Natural killer cell (primary cell): ENCODE data around the gene MACROD2. TPM values are rescaled to one million over a fixed set of nuclear protein-coding genes. Genes with fewer than 3 reads are reported as not detected.

ENCODE experiments used
- ATAC-seq, 3 donors: fragments of 150-1000 bp in 2 of 3; fragments of 200-7000 bp in 1 of 3; cut with Tn5 transposase; 1 replicate in 1 of 3; 2 replicates in 2 of 3; pipeline ENCODE4 v1.10.0; 2021; ENCODE audit warnings: mild to moderate bottlenecking in 2 of 3, moderate library complexity in 2 of 3
- DNase-seq, 2 donors: peaks; one replicate each; pipeline versions ENCODE4 v3.0.0 to v3.0.0-alpha.2; 2013 to 2021; ENCODE audit warnings: mixed read lengths in 1 of 2
- H3K27ac ChIP-seq: one replicate; pipeline ENCODE4 v1.5.1; 2013; ENCODE audit warnings: mild to moderate bottlenecking, low read length
- H3K27me3 ChIP-seq: one replicate; pipeline ENCODE4 v1.6.1; 2013; ENCODE audit warnings: low read length; ENCODE audit not compliant: control insufficient read depth, insufficient read depth
- H3K36me3 ChIP-seq: one replicate; pipeline ENCODE4 v1.6.1; 2013; ENCODE audit warnings: low read length; ENCODE audit not compliant: control insufficient read depth, insufficient read depth
- H3K4me1 ChIP-seq: one replicate; pipeline ENCODE4 v1.6.1; 2013; ENCODE audit warnings: low read length; ENCODE audit not compliant: control insufficient read depth, insufficient read depth
- H3K4me3 ChIP-seq: one replicate; pipeline ENCODE4 v1.5.1; 2013; ENCODE audit warnings: low read length
- H3K9me3 ChIP-seq: one replicate; pipeline ENCODE4 v1.6.1; 2013; ENCODE audit warnings: low read length; ENCODE audit not compliant: control insufficient read depth, insufficient read depth
- H3K27ac Mint-ChIP-seq, 2 donors: one replicate each; pipeline ENCODE4 v1.8.0; 2022; ENCODE audit warnings: mild to moderate bottlenecking in 2 of 2, mixed read lengths in 2 of 2, moderate library complexity in 1 of 2
- H3K27me3 Mint-ChIP-seq, 2 donors: one replicate each; pipeline ENCODE4 v1.8.0; 2022; ENCODE audit warnings: low read depth in 2 of 2, mixed read lengths in 2 of 2
- H3K36me3 Mint-ChIP-seq: one replicate; pipeline ENCODE4 v1.8.0; 2022; ENCODE audit warnings: mixed read lengths
- H3K4me1 Mint-ChIP-seq, 2 donors: one replicate each; pipeline ENCODE4 v1.8.0; 2022; ENCODE audit warnings: mixed read lengths in 2 of 2
- H3K4me3 Mint-ChIP-seq: one replicate; pipeline ENCODE4 v1.8.0; 2022; ENCODE audit warnings: mild to moderate bottlenecking, moderate library complexity, mixed read lengths
- H3K9me3 Mint-ChIP-seq, 2 donors: one replicate each; pipeline ENCODE4 v1.8.0; 2022; ENCODE audit warnings: mixed read lengths in 2 of 2
- WGBS: methylation state at CpG from one replicate; pipeline ENCODE4 v1.1.7; 2013; ENCODE audit warnings: missing lambda C conversion rate; ENCODE audit not compliant: insufficient coverage; 5-methylcytosine and 5-hydroxymethylcytosine counted together
- intact Hi-C: fragments of 100-400 bp; cut with micrococcal nuclease; formaldehyde crosslinking; loops from one replicate; pipeline ENCODE4 v1.14.2; 2022
- total RNA-seq, 4 donors: library from RNA; stranded (reverse); fragments of 120-200 nt in 1 of 4; gene quantifications; one replicate each; pipeline versions ENCODE4 v1.2.3 to v1.2.4, GENCODE V29; 2013 to 2022
- TF ChIP-seq, protein P1 (sequence below): fragments of 200-600 bp; IDR thresholded peaks from one replicate; pipeline ENCODE4 v1.8.0; 2022; ENCODE audit warnings: antibody characterized with exemption

Gene MACROD2
- total RNA-seq, 3 donors from 2014 or later (not counting 1 experiment from before 2014, with no cell fraction given), result 0.19 to 0.88 TPM; not detected in 1

DNA sequence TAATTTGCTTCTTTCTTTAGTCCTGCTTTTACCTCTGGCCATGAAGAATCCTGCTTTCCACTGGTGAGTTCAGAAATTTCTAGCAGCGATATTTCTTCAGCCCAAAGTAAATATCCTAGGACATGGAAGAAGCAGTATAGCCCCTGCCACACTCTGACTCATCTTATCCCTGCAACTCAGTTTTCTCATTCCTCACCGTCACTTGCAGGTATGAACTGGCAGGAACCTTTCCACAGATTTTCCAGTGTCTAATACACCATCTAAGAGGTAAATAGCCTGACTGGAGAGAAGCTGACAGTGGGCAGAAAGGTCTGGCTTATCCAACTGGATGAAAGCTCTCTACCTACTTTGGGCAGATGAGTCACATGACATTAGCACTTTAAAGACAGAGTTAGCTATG, 1158.8 kb downstream of the MACROD2 start:
- Mint-ChIP-seq H3K27ac (no peak overlapping the region), H3K4me1 (peaks cover 0 to 5% of the 10 kb centered on the region in 2 donors), H3K4me3 (no peak overlapping the region), H3K36me3 (no peaks in the 10 kb centered on the region), H3K9me3 (peaks cover 9 to 17% of the 10 kb centered on the region in 2 donors), H3K27me3 (no peaks in the 10 kb centered on the region)
- ATAC-seq (no peak), DNase-seq (no peak)
- Histone ChIP-seq H3K27me3 (no peaks in the 10 kb centered on the region), H3K4me3 (no peak overlapping the region), H3K27ac (no peak overlapping the region), H3K36me3 (no peaks in the 10 kb centered on the region), H3K4me1 (peaks cover 5% of the 10 kb centered on the region), H3K9me3 (no peaks in the 10 kb centered on the region)
- TF ChIP-seq, protein P1, sequence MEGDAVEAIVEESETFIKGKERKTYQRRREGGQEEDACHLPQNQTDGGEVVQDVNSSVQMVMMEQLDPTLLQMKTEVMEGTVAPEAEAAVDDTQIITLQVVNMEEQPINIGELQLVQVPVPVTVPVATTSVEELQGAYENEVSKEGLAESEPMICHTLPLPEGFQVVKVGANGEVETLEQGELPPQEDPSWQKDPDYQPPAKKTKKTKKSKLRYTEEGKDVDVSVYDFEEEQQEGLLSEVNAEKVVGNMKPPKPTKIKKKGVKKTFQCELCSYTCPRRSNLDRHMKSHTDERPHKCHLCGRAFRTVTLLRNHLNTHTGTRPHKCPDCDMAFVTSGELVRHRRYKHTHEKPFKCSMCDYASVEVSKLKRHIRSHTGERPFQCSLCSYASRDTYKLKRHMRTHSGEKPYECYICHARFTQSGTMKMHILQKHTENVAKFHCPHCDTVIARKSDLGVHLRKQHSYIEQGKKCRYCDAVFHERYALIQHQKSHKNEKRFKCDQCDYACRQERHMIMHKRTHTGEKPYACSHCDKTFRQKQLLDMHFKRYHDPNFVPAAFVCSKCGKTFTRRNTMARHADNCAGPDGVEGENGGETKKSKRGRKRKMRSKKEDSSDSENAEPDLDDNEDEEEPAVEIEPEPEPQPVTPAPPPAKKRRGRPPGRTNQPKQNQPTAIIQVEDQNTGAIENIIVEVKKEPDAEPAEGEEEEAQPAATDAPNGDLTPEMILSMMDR, result no peak
- 100% methylated on average over 2 of the region's 2 CpGs for WGBS
- intact Hi-C loops, result loop anchor here (1.0 kb wide), 1 partner anchor 8 kb away; no protein-coding TSS in a partner anchor

DNA sequence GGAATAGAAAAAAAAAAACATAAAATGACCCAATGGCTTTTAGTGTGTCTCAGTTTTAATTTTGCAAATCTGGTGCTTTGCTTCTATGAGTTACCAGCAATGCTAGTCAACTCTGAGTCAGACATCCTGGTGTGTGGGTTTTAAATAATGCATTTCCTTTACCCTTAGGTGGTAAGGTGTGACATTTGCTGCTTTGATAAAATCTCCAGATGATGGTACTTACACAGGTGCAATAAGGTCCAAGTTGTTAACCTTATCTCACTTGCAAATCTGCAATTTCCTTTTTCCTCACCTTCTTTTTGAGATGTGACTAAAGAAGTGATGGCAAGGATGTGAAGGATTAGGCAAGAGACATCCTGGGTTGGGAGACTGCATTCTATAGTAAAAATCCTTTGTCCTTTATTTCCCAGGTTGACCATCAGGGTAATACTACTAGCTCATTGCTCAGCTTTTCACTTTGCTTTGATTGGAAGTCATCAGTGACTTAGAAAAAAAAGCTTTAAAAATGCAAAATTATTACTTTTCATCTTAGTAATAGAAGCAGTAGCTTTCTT, 1160.6 kb downstream of the MACROD2 start:
- TF ChIP-seq, protein P1, result no peak
- Mint-ChIP-seq H3K27me3 (no peaks in the 10 kb centered on the region), H3K9me3 (peaks cover 15 to 20% of the 10 kb centered on the region in 2 donors), H3K4me1 (peaks cover 0 to 5% of the 10 kb centered on the region in 2 donors), H3K27ac (no peak overlapping the region), H3K4me3 (no peak overlapping the region), H3K36me3 (no peaks in the 10 kb centered on the region)
- Histone ChIP-seq H3K4me3 (no peak overlapping the region), H3K36me3 (no peaks in the 10 kb centered on the region), H3K4me1 (peaks cover 5% of the 10 kb centered on the region), H3K27me3 (no peaks in the 10 kb centered on the region), H3K27ac (no peak overlapping the region), H3K9me3 (no peaks in the 10 kb centered on the region)
- no peak for ATAC-seq
- DNase-seq, result peak in 1 of 2 donors; percentile 4
- intact Hi-C loops, result no loop called here

DNA sequence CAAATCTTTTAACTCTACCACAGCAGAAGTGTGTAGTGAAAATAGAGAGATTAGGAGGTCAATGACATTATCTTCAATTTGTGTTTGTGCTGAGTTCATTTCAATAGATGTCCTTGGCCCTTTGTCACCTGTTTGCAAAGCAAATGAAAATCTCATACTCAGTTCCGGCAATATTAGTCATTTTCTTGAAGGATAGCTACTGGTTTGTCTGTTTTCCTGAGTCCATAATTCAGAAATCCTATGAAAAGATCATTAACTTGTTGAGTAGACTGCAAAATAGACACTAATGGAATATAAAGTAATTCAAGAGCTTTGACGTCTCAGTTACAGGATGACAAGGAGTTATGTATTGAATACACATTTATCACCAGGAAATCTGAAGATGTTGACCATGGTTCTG, 1163.2 kb downstream of the MACROD2 start:
- H3K9me3 Mint-ChIP-seq, result peaks cover 12 to 15% of the 10 kb centered on the region in 2 donors
- WGBS, result 88% methylated on average over 1 of the region's 2 CpGs

More for the DNA sequence above, 1163.2 kb downstream of the MACROD2 start:
- Histone ChIP-seq H3K27me3 (no peaks in the 10 kb centered on the region), H3K27ac (no peak overlapping the region), H3K36me3 (no peaks in the 10 kb centered on the region), H3K4me1 (peaks cover 5% of the 10 kb centered on the region), H3K4me3 (no peak overlapping the region), H3K9me3 (no peaks in the 10 kb centered on the region)
- intact Hi-C loops, result no loop called here
- no peak overlapping the region for H3K4me3 Mint-ChIP-seq
- ATAC-seq, result no peak
- H3K27me3 Mint-ChIP-seq, result no peaks in the 10 kb centered on the region
- DNase-seq, result no peak
- peaks cover 0 to 12% of the 10 kb centered on the region in 2 donors for H3K4me1 Mint-ChIP-seq
- TF ChIP-seq, protein P1, result no peak
- no peak overlapping the region for H3K27ac Mint-ChIP-seq
- no peaks in the 10 kb centered on the region for H3K36me3 Mint-ChIP-seq
